Activated naive CD8-positive, alpha-beta T cell treated with anti-CD3 and anti-CD28 coated beads, Interleukin-2, amount 50 U/mL, for 16 hours (primary cell): ENCODE data around the gene SLC41A1.

Source experiments
- DNase-seq: peaks from one replicate; pipeline ENCODE4 v3.0.0-alpha.2; 2020; ENCODE audit warnings: low read depth, low spot score

Gene SLC41A1

GRCh38 chr1:205822397-205822796 is 9.4 kb upstream of the SLC41A1 start:
- no peak for DNase-seq

DNA sequence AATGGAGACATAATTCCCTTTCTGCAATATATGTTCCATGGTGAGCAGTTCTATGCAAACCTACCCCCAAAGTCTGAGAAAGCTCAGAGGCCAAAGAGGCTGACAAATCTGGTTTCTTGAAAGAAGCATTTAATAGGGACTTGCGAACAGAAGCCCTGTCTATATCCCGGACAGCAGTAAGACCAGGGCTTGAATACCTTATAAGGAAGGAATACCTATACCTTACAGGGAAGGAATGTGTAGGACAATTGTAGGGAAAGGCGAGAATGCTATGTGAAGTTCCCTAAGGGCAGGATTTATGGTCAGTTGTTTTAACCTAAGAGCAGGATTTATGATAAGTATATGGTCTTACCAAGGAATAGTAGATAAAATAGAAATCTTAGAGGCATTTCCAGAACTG is 5.0 kb upstream of the SLC41A1 start:
- DNase-seq: no peak

DNA sequence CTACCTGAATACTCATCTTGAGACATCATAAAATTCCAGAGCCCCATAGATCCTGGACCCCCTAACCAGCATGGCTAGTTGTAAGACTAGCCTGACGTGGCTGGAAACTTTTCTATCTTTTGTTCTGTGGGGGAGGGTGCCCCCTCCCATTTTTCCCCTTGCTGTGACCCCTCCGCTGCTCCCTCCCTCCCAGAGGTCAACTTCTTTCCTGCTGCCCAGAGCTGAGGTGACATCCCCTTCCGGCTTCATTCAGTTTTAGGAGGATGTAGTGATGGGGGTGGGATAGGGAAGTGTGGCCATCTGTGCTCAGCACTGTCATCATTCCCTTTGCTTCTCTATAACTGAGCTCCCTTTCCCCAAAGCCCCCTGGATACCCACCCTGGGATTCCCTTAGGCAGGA is 4.4 kb upstream of the SLC41A1 start:
- DNase-seq: no peak

- no peak for DNase-seq
Measured at GRCh38 chr1:205813755-205814058, 709 bp upstream of the SLC41A1 start.

DNA sequence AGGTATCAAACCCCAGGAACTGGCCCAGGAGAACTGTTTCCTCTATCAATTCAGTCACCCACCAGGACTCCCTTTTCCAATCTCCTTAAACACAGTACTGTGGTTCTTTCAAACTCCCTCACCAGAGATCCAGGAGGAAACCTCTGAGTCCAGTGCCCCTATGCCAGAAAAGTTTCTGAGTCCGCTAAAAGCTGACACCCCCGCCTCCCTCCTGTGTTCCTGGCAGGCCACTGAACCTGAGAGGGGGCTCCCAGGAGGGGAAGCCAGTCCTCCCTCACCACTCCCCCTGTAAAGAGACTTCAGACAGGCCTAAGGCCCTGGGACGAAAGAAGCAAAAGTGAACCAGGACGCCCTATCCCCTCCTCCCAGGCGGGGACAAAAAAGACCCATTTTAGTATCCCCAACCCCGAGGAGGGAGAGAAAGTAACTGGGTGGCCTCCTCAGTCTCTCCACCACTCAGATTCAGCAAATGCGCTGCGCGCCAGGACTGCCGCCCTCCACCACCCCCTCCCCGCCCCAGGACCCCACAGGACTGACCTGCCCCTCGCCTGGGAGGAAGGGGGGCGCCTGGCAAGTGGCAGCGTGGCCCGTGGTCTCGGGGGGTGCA is 624 bp downstream of the SLC41A1 start:
- no peak for DNase-seq

- DNase-seq: no peak
Measured at GRCh38 chr1:205811660-205812059, 1.3 kb downstream of the SLC41A1 start.

GRCh38 chr1:205810448-205811157 is 2.4 kb downstream of the SLC41A1 start:
- DNase-seq: no peak

DNA sequence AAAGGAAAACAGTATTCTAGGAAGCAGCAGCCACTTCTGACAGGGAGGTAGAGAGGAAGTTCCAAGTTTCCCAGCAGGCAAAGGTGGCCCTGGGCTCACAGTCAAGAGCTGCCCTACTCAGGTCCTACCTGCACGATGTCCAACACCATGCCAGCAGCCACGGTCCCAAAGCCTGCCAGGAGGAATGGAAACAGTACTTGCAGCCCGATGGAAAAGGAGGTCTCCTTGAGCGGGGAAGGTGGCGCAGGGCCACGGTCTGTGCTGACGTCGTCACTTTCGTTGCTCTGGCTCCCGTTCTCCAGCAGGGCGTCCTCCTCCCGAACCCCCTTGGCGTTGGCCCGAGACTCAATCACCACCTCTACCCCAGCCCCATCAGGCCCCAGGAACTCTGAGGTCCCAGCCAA is 3.1 kb downstream of the SLC41A1 start:
- DNase-seq: no peak

GRCh38 chr1:205809469-205809868 is 3.5 kb downstream of the SLC41A1 start:
- DNase-seq: no peak

- no peak for DNase-seq
Measured at GRCh38 chr1:205805082-205805711, 7.8 kb downstream of the SLC41A1 start.

DNA sequence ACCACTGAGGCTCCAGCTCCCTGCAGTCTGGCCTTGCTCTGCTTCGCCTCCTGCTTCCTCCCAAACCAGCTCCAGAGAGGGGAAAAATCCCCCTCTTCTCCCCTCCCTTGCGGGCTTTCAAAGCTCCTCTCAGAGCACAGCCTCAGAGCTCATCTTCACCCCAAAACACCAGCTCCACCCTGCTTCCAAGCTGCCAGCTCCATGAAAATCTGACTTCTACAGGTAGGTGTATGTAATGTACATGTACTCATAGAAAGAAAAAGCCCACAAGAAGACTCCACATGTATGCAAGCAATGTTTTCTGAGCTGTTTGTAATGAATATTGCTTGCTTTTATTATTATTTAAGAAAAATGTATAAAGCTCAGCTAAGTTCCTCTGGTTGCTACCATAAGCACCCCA is 8.4 kb downstream of the SLC41A1 start:
- no peak for DNase-seq

DNA sequence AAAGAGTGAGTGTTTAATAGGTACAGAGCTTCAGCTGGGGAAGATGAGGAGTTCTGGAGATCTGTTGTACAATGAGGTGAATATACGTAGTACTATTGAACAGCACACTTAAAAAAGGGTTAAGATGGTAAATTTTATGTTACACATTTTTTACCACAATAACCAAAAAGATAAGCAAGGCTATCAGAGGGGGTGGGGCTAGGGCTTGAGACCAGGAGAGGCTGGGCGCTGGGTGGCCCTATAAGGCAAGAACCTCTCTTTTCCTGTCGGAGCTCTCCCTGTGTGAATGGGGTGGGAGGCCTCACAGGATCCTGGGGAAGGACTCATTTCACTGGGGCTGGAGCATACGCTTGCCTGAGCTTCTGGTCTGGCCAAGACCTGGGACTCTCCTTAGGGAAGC is 9.0 kb downstream of the SLC41A1 start:
- DNase-seq: no peak

DNA sequence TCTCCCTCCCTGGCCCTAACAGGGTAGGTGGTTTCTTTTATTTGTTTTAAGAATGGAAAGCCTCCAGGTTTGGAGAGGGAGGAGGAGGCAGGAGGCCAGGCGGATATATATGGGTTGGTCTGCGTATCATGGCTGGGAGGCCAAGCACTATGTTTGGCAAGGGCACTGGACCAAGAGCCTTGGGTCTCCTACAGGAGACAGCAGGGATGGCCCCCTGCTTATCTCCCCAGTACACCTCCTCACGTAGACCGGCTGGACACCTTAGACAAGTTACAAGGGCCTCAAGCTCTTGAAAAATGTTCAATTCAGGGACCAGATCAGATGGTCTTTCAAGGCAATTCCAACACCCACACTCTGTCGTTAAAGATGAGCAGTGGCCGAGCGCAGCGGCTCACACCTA is 10.9 kb downstream of the SLC41A1 start:
- DNase-seq: no peak

DNA sequence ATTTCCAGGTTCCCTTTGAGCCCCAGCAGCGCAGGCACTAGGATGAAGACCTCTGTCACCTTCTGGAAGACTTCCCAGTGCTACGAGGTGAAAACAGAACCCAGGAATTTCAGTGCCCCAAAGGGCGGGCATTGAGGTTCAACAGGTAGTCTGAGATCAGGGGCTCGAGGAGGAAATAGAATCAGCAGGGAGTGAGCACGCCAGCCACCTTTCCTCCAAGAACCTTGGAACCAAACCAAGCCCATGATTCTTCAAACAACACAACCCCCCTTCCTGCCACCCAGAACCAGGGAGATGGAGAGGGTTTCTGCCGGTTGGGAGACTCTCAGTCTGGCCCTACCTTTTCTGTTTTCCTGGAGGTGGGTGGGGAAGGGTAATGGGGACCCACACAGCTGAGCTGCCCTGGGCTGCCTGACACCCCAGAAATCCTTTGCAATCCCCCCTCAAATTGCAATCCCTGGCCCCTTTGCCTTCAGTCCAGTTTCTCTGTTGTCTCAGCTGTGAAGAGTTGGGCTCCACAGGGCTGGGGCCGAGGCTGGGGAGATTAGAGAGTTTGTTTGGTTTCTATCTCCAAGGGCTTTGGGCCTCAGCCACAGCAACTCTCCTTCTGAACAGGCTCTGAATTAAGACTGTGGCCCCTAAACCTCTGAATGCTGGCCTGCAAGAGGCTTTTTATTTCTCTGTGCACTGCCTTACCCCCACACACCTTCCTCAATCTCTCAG is 11.9 kb downstream of the SLC41A1 start:
- no peak for DNase-seq

DNA sequence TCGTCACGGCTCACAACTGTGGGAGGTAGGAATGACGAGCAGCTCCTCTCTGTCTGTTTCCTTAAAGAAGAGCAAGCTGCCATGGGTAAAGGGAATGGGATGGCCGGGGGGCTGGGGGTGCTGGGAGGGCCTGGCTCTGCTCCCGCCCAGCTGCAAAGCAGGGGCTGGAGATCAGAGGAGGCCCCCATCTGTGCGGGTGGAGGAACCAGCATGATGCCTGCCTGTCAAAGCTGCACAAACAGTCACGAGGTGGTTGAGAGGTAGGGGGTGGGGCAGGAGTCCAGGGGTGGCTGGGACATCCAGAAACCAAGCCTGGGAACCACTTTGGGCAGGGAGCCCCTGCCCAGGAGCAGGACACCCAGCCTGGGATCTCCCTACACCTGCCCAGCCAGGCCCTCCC is 12.6 kb downstream of the SLC41A1 start:
- no peak for DNase-seq

- DNase-seq: no peak
Measured at GRCh38 chr1:205798577-205798976, 14.4 kb downstream of the SLC41A1 start.

DNA sequence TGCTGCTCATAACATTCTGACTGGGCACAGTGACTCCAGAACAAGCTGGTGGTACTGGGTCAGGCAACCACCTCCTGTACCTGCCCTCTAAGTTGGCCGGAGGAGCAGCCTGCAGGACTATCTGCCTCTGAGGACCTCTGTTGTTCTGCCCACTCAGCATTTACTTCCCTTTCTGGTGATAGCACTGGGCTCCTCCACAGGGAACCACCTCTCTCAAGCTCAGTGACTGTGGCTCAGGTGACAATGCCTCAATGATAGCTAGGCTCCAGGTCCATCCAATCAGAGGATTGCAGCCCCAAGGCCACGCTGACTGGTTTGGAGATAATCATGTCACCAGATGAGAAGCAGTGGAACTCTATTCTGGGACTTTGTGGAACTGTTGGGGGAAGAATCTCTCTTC is 15.8 kb downstream of the SLC41A1 start:
- DNase-seq: no peak

DNA sequence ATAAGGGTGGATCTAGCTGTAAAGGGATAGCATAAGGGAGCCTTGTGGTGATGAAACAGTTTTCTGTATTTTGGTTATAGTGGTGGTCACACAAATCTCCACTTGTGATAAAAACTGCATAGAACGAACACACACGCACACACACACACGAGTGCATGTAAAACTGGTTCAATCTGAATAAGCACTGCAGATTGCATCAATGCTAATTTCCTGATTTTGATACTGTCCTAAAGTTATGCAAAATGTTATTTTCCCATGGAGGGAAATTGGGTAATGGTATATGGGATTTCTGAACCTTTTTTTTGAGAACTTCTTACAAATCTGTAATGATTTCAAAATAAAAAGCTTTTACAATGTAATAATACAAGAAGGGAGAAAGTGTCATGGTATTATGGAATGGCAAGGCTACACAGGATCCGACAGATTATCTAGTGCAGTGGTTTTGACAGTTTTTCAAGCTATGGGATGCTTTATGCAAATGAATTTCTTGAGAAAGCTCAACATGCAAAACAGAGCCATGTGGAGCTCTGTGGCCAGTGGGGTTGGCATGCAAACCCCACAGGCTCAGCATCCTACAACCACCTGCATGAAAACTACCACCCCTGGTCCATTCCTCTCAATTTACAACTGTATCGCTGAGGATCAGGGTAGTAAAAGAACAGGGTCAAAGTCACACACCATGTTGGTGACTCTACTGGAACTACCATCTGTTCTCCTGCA is 18.8 kb downstream of the SLC41A1 start:
- DNase-seq: no peak

GRCh38 chr1:205792961-205793673 is 19.9 kb downstream of the SLC41A1 start:
- no peak for DNase-seq

DNA sequence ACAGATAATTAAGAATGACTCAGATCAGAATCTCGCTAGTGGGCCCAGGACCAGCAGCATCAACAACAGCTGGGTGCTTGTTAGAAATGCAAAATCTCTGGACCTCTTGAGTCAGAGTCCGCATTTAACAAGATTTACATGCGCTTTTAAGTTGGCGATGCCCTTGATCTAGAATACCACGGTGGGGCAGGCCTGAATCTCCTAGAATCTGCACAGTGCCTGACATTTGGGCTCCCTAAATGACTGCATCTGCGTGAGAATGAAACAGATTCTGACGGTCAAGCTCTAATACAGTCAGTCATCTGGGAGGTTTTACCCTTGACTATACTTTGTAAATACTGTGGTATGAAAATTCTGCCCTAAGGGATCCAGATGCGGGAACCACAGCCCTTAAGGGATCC is 20.5 kb downstream of the SLC41A1 start:
- DNase-seq: no peak

GRCh38 chr1:205791568-205792180 is 21.3 kb downstream of the SLC41A1 start:
- no peak for DNase-seq
